ENCODE measurements around the gene RNF121. TPM values are rescaled to one million over a fixed set of nuclear protein-coding genes. Genes with fewer than 3 reads are reported as not detected.

Gene RNF121
- total and polyA plus RNA-seq, 4 donors: 10.2 to 31.1 (median 14.2) TPM

GRCh38 chr11:71964641-71965040 is 35.8 kb downstream of the RNF121 start:
- H3K4me3 ChIP-seq (ENCODE audit: low read depth in 1 of 3, low read length in 3 of 3): no peak overlapping the region
- no peak overlapping the region for H3K27ac ChIP-seq (ENCODE audit: low read depth in 1 of 2, low read length in 2 of 2)
- no peak for DNase-seq (ENCODE audit: low spot score)
- no peaks in the 10 kb centered on the region for H3K27me3 ChIP-seq (ENCODE audit: control insufficient read depth in 4 of 4, insufficient read depth in 4 of 4, low read length in 3 of 4)
- 98% methylated on average over 4 of the region's 4 CpGs for WGBS
- H3K36me3 ChIP-seq (ENCODE audit: control insufficient read depth in 4 of 4, insufficient read depth in 3 of 4, low read depth in 1 of 4, low read length in 3 of 4): peaks cover 0 to 24% (median 11%) of the 10 kb centered on the region in 4 donors
- H3K4me1 ChIP-seq (ENCODE audit: control insufficient read depth in 4 of 4, insufficient read depth in 4 of 4, low read length in 3 of 4): no peaks in the 10 kb centered on the region
- H3K9me3 ChIP-seq (ENCODE audit: control insufficient read depth in 4 of 4, low read length in 3 of 4): no peaks in the 10 kb centered on the region
- H3K9ac ChIP-seq (ENCODE audit: low read depth in 1 of 2, low read length in 2 of 2): no peak overlapping the region
- TF ChIP-seq, protein P1, sequence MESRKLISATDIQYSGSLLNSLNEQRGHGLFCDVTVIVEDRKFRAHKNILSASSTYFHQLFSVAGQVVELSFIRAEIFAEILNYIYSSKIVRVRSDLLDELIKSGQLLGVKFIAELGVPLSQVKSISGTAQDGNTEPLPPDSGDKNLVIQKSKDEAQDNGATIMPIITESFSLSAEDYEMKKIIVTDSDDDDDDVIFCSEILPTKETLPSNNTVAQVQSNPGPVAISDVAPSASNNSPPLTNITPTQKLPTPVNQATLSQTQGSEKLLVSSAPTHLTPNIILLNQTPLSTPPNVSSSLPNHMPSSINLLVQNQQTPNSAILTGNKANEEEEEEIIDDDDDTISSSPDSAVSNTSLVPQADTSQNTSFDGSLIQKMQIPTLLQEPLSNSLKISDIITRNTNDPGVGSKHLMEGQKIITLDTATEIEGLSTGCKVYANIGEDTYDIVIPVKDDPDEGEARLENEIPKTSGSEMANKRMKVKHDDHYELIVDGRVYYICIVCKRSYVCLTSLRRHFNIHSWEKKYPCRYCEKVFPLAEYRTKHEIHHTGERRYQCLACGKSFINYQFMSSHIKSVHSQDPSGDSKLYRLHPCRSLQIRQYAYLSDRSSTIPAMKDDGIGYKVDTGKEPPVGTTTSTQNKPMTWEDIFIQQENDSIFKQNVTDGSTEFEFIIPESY (IDR thresholded peaks at IDR 0.05): no peak
- TF ChIP-seq, protein P2, sequence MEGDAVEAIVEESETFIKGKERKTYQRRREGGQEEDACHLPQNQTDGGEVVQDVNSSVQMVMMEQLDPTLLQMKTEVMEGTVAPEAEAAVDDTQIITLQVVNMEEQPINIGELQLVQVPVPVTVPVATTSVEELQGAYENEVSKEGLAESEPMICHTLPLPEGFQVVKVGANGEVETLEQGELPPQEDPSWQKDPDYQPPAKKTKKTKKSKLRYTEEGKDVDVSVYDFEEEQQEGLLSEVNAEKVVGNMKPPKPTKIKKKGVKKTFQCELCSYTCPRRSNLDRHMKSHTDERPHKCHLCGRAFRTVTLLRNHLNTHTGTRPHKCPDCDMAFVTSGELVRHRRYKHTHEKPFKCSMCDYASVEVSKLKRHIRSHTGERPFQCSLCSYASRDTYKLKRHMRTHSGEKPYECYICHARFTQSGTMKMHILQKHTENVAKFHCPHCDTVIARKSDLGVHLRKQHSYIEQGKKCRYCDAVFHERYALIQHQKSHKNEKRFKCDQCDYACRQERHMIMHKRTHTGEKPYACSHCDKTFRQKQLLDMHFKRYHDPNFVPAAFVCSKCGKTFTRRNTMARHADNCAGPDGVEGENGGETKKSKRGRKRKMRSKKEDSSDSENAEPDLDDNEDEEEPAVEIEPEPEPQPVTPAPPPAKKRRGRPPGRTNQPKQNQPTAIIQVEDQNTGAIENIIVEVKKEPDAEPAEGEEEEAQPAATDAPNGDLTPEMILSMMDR (IDR thresholded peaks at IDR 0.05; ENCODE audit: low read depth, low read length, missing input control): no peak
- TF ChIP-seq REST (IDR thresholded peaks at IDR 0.05) (no peak), EGR1 (IDR thresholded peaks at IDR 0.05; ENCODE audit: low read depth in 2 of 2) (no peak), GABPA (IDR thresholded peaks at IDR 0.05 in 1 of 2, conservative IDR thresholded peaks at IDR 0.05 in 1 of 2) (no peak), RXRA (IDR thresholded peaks at IDR 0.05) (no peak), HNF4G (IDR thresholded peaks at IDR 0.05) (no peak), MAX (IDR thresholded peaks at IDR 0.05) (no peak), HNF4A (conservative IDR thresholded peaks at IDR 0.05) (no peak), JUND (IDR thresholded peaks at IDR 0.05) (no peak), SP1 (IDR thresholded peaks at IDR 0.05) (no peak), YY1 (IDR thresholded peaks at IDR 0.05) (no peak), RAD21 (IDR thresholded peaks at IDR 0.05) (no peak), TAF1 (conservative IDR thresholded peaks at IDR 0.05) (no peak), ATF3 (IDR thresholded peaks at IDR 0.05) (no peak), FOXA2 (IDR thresholded peaks at IDR 0.05) (no peak), NR2F2 (IDR thresholded peaks at IDR 0.05) (no peak)
